Measurements from ENCODE around the gene ST3GAL3.

- no peak for TF ChIP-seq CTCF (IDR thresholded peaks at IDR 0.05)
- no peak for TF ChIP-seq POLR2A (IDR thresholded peaks at IDR 0.05)
Measured at GRCh38 chr1:43914576-43915525, 207.5 kb downstream of the ST3GAL3 start.

Data from prostate gland (tissue), 2 donors.